DOHH2 (cell line): ENCODE data around the gene ZBTB7A.

Experiments
- EZH2phosphoT487 ChIP-seq: fragments of 200-600 bp; sonication (generic); IDR thresholded peaks from 2 replicates; pipeline ENCODE4 v1.6.1; 2017; ENCODE audit warnings: borderline replicate concordance, mild to moderate bottlenecking, antibody characterized with exemption, low read length, moderate library complexity, mixed read lengths
- TF ChIP-seq, protein P1 (sequence below): fragments of 200-600 bp; sonication (generic); IDR thresholded peaks from one replicate; pipeline ENCODE4 v1.5.1; 2014; ENCODE audit warnings: antibody characterized with exemption, mild to moderate bottlenecking, low read depth, low read length; ENCODE audit not compliant: poor library complexity, severe bottlenecking

- TF ChIP-seq, protein P1, sequence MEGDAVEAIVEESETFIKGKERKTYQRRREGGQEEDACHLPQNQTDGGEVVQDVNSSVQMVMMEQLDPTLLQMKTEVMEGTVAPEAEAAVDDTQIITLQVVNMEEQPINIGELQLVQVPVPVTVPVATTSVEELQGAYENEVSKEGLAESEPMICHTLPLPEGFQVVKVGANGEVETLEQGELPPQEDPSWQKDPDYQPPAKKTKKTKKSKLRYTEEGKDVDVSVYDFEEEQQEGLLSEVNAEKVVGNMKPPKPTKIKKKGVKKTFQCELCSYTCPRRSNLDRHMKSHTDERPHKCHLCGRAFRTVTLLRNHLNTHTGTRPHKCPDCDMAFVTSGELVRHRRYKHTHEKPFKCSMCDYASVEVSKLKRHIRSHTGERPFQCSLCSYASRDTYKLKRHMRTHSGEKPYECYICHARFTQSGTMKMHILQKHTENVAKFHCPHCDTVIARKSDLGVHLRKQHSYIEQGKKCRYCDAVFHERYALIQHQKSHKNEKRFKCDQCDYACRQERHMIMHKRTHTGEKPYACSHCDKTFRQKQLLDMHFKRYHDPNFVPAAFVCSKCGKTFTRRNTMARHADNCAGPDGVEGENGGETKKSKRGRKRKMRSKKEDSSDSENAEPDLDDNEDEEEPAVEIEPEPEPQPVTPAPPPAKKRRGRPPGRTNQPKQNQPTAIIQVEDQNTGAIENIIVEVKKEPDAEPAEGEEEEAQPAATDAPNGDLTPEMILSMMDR = no peak
- no peak for TF ChIP-seq EZH2phosphoT487
Measured at GRCh38 chr19:4115818-4116385, 49.2 kb upstream of the ZBTB7A start.
